ENCODE measurements around the gene TRAF3.
A peak's percentile ranks its signal among the peaks of the same experiment; 100 is the strongest.
"Not testable (repeated sequence)": the region's sequence is repeated elsewhere in the genome, so short reads cannot be mapped to it uniquely, and the experiment has no call there.

Gene TRAF3

GRCh38 chr14:102754370-102755262 is 22.6 kb upstream of the TRAF3 start:
- no peak for TF ChIP-seq CTCF (conservative IDR thresholded peaks at IDR 0.05)
- H3K27ac ChIP-seq, result no peak overlapping the region

GRCh38 chr14:102757646-102758045 is 19.6 kb upstream of the TRAF3 start:
- H3K27ac ChIP-seq, result no peak overlapping the region
- no peak for TF ChIP-seq CTCF (conservative IDR thresholded peaks at IDR 0.05)

GRCh38 chr14:102758087-102758486 is 19.2 kb upstream of the TRAF3 start:
- no peak overlapping the region; the same call in 1 of the 2 replicates for H3K27ac ChIP-seq
- no peak for TF ChIP-seq CTCF (conservative IDR thresholded peaks at IDR 0.05)

GRCh38 chr14:102759456-102760187 is 17.6 kb upstream of the TRAF3 start:
- TF ChIP-seq CTCF (conservative IDR thresholded peaks at IDR 0.05), result peak; percentile 51; the same call in 1 of the 2 replicates
- peak overlapping the region; percentile 76 for H3K27ac ChIP-seq

- peak overlapping the region; percentile 76 for H3K27ac ChIP-seq
- no peak for TF ChIP-seq CTCF (conservative IDR thresholded peaks at IDR 0.05)
Observed at GRCh38 chr14:102760496-102761193, 16.6 kb upstream of the TRAF3 start.

- H3K27ac ChIP-seq, result no peak overlapping the region
- no peak for TF ChIP-seq CTCF (conservative IDR thresholded peaks at IDR 0.05)
Observed at GRCh38 chr14:102761206-102761605, 16.0 kb upstream of the TRAF3 start.

GRCh38 chr14:102764220-102764671 is 13.0 kb upstream of the TRAF3 start:
- no peak overlapping the region for H3K27ac ChIP-seq
- TF ChIP-seq CTCF (conservative IDR thresholded peaks at IDR 0.05), result no peak

GRCh38 chr14:102765770-102766169 is 11.5 kb upstream of the TRAF3 start:
- not testable (repeated sequence) for H3K27ac ChIP-seq

Measured in VCaP (cell line).